K562 (cell line): ENCODE data around the gene AJM1. TPM values are rescaled to one million over a fixed set of nuclear protein-coding genes. Genes with fewer than 3 reads are reported as not detected.
A peak's percentile ranks its signal among the peaks of the same experiment; 100 is the strongest.

Experiments
- CBFA2T2 ChIP-seq: fragments of 450-650 bp; conservative IDR thresholded peaks from 2 replicates; pipeline ENCODE4 v1.6.1; 2017; ENCODE audit warnings: mild to moderate bottlenecking
- CCNT2 ChIP-seq: IDR thresholded peaks from 2 replicates; pipeline ENCODE4 v1.6.1; 2011; ENCODE audit warnings: borderline replicate concordance, low read depth, mild to moderate bottlenecking, moderate library complexity, mixed read lengths, low read length; ENCODE audit not compliant: insufficient read length; ENCODE audit errors: extremely low read depth
- E4F1 ChIP-seq: fragments of 250-450 bp; sonication (Bioruptor Pico); IDR thresholded peaks from 2 replicates; pipeline ENCODE4 v1.5.0; 2021; ENCODE audit warnings: mild to moderate bottlenecking, borderline replicate concordance
- FOXA3 ChIP-seq, 2 experiments: fragments of 450-650 bp in 1 of 2; sonication (generic) in 1 of 2; formaldehyde crosslinking; IDR thresholded peaks in 1 of 2; conservative IDR thresholded peaks in 1 of 2; 2 replicates each; pipeline versions ENCODE4 v1.4.0 to v1.8.0; 2020 to 2022; ENCODE audit warnings: mild to moderate bottlenecking in 2 of 2, missing genetic modification reagents in 1 of 2
- HMG20B ChIP-seq: fragments of 250-450 bp; sonication (Bioruptor Pico); IDR thresholded peaks from 2 replicates; pipeline ENCODE4 v1.5.0; 2021; ENCODE audit warnings: mild to moderate bottlenecking
- MAX ChIP-seq: sonication (generic); formaldehyde crosslinking; IDR thresholded peaks from 2 replicates; pipeline ENCODE4 v1.9.0; 2022; ENCODE audit warnings: mild to moderate bottlenecking, missing genetic modification reagents
- MECOM ChIP-seq: fragments of 250-450 bp; sonication (Bioruptor Pico); IDR thresholded peaks from 2 replicates; pipeline ENCODE4 v1.8.0; 2022; ENCODE audit warnings: inconsistent platforms
- MNT ChIP-seq, 2 experiments: fragments of 450-650 bp; conservative IDR thresholded peaks; 2 replicates each; pipeline ENCODE4 v1.6.1; 2017; ENCODE audit warnings: mild to moderate bottlenecking in 2 of 2, moderate library complexity in 2 of 2
- NFIC ChIP-seq: fragments of 450-650 bp; IDR thresholded peaks from 2 replicates; pipeline ENCODE4 v1.6.1; 2017; ENCODE audit warnings: mild to moderate bottlenecking, inconsistent platforms
- NRF1 ChIP-seq, 2 experiments: fragments of 450-650 bp; IDR thresholded peaks in 1 of 2; conservative IDR thresholded peaks in 1 of 2; 2 replicates each; pipeline ENCODE4 v1.6.1; 2014; ENCODE audit warnings: mild to moderate bottlenecking in 2 of 2
- PTRF ChIP-seq: fragments of 450-650 bp; IDR thresholded peaks from 2 replicates; pipeline ENCODE4 v1.6.1; 2016; ENCODE audit warnings: mild to moderate bottlenecking, missing genetic modification characterization, missing compliant biosample characterization
- RBBP5 ChIP-seq: fragments of 200-600 bp; sonication (generic); IDR thresholded peaks from 2 replicates; pipeline ENCODE4 v1.6.1; 2012; ENCODE audit warnings: borderline replicate concordance, mild to moderate bottlenecking, low read length, control low read depth, inconsistent platforms; ENCODE audit not compliant: insufficient read depth, poor library complexity, severe bottlenecking
- RBM34 ChIP-seq: fragments of 200-400 bp; formaldehyde crosslinking; IDR thresholded peaks from 2 replicates; pipeline ENCODE4 v1.6.1; 2018; ENCODE audit warnings: low read length, borderline replicate concordance; ENCODE audit not compliant: insufficient read depth
- RCOR1 ChIP-seq, 2 experiments: IDR thresholded peaks; 2 replicates each; pipeline ENCODE4 v1.6.1; 2012; ENCODE audit warnings: low read depth in 2 of 2, low read length in 2 of 2, borderline replicate concordance in 1 of 2, improper control_type of control experiment in 1 of 2
- SRF ChIP-seq, 2 experiments: fragments of 250-450, 450-650 bp in 1 of 2; sonication (Bioruptor Pico) in 1 of 2; sonication (generic) in 1 of 2; formaldehyde crosslinking; IDR thresholded peaks; 2 replicates each; pipeline versions ENCODE4 v1.5.0 to v1.5.1; 2020 to 2022; ENCODE audit warnings: mild to moderate bottlenecking in 1 of 2, missing genetic modification reagents in 1 of 2
- SRSF9 ChIP-seq: fragments of 200-400 bp; formaldehyde crosslinking; IDR thresholded peaks from 2 replicates; pipeline ENCODE4 v1.6.1; 2017; ENCODE audit warnings: low read depth, low read length, borderline replicate concordance
- ZFP30 ChIP-seq: fragments of 250-450 bp; sonication (Bioruptor Pico); IDR thresholded peaks from 2 replicates; pipeline ENCODE4 v1.8.0; 2022; ENCODE audit warnings: moderate library complexity, mild to moderate bottlenecking, inconsistent platforms, borderline replicate concordance
- ZNF12 ChIP-seq: sonication (generic); formaldehyde crosslinking; IDR thresholded peaks from 2 replicates; pipeline ENCODE4 v1.4.0; 2020; ENCODE audit warnings: mild to moderate bottlenecking, missing genetic modification reagents
- ZNF175 ChIP-seq: fragments of 200-800 bp; sonication (Bioruptor generic); IDR thresholded peaks from 2 replicates; pipeline ENCODE4 v1.6.1; 2016; ENCODE audit warnings: low read depth, mild to moderate bottlenecking, missing genetic modification characterization, missing compliant biosample characterization
- ZNF561 ChIP-seq: fragments of 450-650 bp; formaldehyde crosslinking; conservative IDR thresholded peaks from 2 replicates; pipeline ENCODE4 v1.4.0; 2020; ENCODE audit warnings: mild to moderate bottlenecking, moderate library complexity
- ZNF583 ChIP-seq: fragments of 250-450 bp; sonication (Bioruptor Pico); IDR thresholded peaks from 2 replicates; pipeline ENCODE4 v1.4.0; 2020
- polyA plus RNA-seq, 8 experiments: library from polyadenylated mRNA; depleted of rRNA in 4 of 8; stranded (reverse) in 5 of 8; unstranded in 3 of 8; fragments of >200 nt; fragmentation: Nextera tagmentation in 2 of 8; fragmentation: Illumina TruSeq in 1 of 8; extraction: Ambion mirVana in 2 of 8; extraction: Trizol in 1 of 8; gene quantifications; 2 replicates each; pipeline versions ENCODE4 v1.2.1 to v1.2.3, GENCODE V29; 2011 to 2014; ENCODE audit warnings: inconsistent platforms in 1 of 8, missing spikeins in 1 of 8
- total RNA-seq, 7 experiments: library from RNA; depleted of rRNA in 6 of 7; stranded (reverse); fragments of >200 nt in 6 of 7; fragmentation: Illumina TruSeq in 2 of 7; extraction: Trizol in 2 of 7; gene quantifications; 2 replicates each; pipeline versions ENCODE4 v1.2.1 to v1.2.3, GENCODE V29; 2011 to 2021; ENCODE audit warnings: low replicate concordance in 1 of 7

AJM1 gene
- total and polyA plus RNA-seq, 9 of the 15 experiments (the other 6 are each of a cell fraction or from before 2014, with no cell fraction given): 0.01 to 3.7 (median 0.65) TPM; not detected in 1

- TF ChIP-seq SRF (CRISPR knock-in tag; IDR thresholded peaks at IDR 0.05) (no peak), MNT (conservative IDR thresholded peaks at IDR 0.05) (0 out of 4 replicates have a peak, but pooled peaks of 1 of the 2 experiments have one; percentile 21), ZNF561 (CRISPR knock-in tag) (no peak), RBM34 (no peak), RBBP5 (peak; percentile 51), NRF1 (conservative IDR thresholded peaks at IDR 0.05 in 1 of 2, IDR thresholded peaks at IDR 0.05 in 1 of 2) (peak; percentile 75 to 78), RCOR1 (IDR thresholded peaks at IDR 0.05; ENCODE audit: borderline replicate concordance in 1 of 2, low read depth in 2 of 2, low read length in 2 of 2) (0 out of 4 replicates have a peak, but pooled peaks of 1 of the 2 experiments have one; percentile 15), CCNT2 (peak; percentile 63), NFIC (0 out of 2 replicates have a peak, but pooled peaks have one; percentile 13), ZNF175 (CRISPR knock-in tag) (no peak), SRSF9 (no peak), CBFA2T2 (peak; percentile 35; the same call in 1 of the 2 replicates), MAX (CRISPR knock-in tag) (peak; percentile 73), PTRF (no peak), FOXA3 (CRISPR knock-in tag; conservative IDR thresholded peaks at IDR 0.05 in 1 of 2, IDR thresholded peaks at IDR 0.05 in 1 of 2) (no peak; a peak in 1 of 4 replicates), ZNF12 (CRISPR knock-in tag) (no peak), MECOM (no peak), E4F1 (no peak), ZNF583 (CRISPR knock-in tag) (no peak), HMG20B (CRISPR knock-in tag) (no peak), ZFP30 (CRISPR knock-in tag) (no peak)
Observed at GRCh38 chr9:136799854-136800657, 42.2 kb upstream of the AJM1 start (continued).
